Measurements from ENCODE around the gene SHISA9. TPM values are rescaled to one million over a fixed set of nuclear protein-coding genes. Genes with fewer than 3 reads are reported as not detected.

SHISA9 gene
- total RNA-seq, 1 donor from 2014 or later: 0.18 TPM

- no peaks in the 10 kb centered on the region for H3K36me3 Mint-ChIP-seq (ENCODE audit: low read depth)
- H3K27me3 Mint-ChIP-seq (ENCODE audit: insufficient read depth): peaks cover 4% of the 10 kb centered on the region
- H3K27ac Mint-ChIP-seq: no peak overlapping the region
- no peaks in the 10 kb centered on the region for H3K4me1 Mint-ChIP-seq (ENCODE audit: low read depth)
- no peak for DNase-seq (ENCODE audit: low spot score)
- H3K9me3 Mint-ChIP-seq: no peaks in the 10 kb centered on the region
- H3K4me3 Mint-ChIP-seq: no peak overlapping the region
- intact Hi-C loops (cut with micrococcal nuclease): no loop called here
Observed at GRCh38 chr16:12936391-12936790, 35.0 kb downstream of the SHISA9 start.

GRCh38 chr16:12941896-12942295, 40.5 kb downstream of the SHISA9 start:
- intact Hi-C loops (cut with micrococcal nuclease): no loop called here
- no peak for DNase-seq (ENCODE audit: low spot score)
- Mint-ChIP-seq H3K27me3 (ENCODE audit: insufficient read depth) (peaks cover 2% of the 10 kb centered on the region), H3K4me3 (no peak overlapping the region), H3K4me1 (ENCODE audit: low read depth) (no peaks in the 10 kb centered on the region), H3K36me3 (ENCODE audit: low read depth) (no peaks in the 10 kb centered on the region), H3K27ac (no peak overlapping the region), H3K9me3 (peaks cover 6% of the 10 kb centered on the region)

GRCh38 chr16:12942861-12943260, 41.5 kb downstream of the SHISA9 start:
- Mint-ChIP-seq H3K36me3 (ENCODE audit: low read depth) (no peaks in the 10 kb centered on the region), H3K4me3 (no peak overlapping the region), H3K9me3 (peaks cover 6% of the 10 kb centered on the region), H3K27me3 (ENCODE audit: insufficient read depth) (peaks cover 2% of the 10 kb centered on the region), H3K4me1 (ENCODE audit: low read depth) (no peaks in the 10 kb centered on the region), H3K27ac (no peak overlapping the region)
- DNase-seq (ENCODE audit: low spot score): no peak
- intact Hi-C loops (cut with micrococcal nuclease): no loop called here

- Mint-ChIP-seq H3K9me3 (peaks cover 6% of the 10 kb centered on the region), H3K27me3 (ENCODE audit: insufficient read depth) (no peaks in the 10 kb centered on the region), H3K4me3 (no peak overlapping the region), H3K4me1 (ENCODE audit: low read depth) (no peaks in the 10 kb centered on the region), H3K36me3 (ENCODE audit: low read depth) (no peaks in the 10 kb centered on the region), H3K27ac (no peak overlapping the region)
- intact Hi-C loops (cut with micrococcal nuclease): no loop called here
- DNase-seq (ENCODE audit: low spot score): no peak
Observed at GRCh38 chr16:12944300-12944699, 42.9 kb downstream of the SHISA9 start.

GRCh38 chr16:12951392-12951791, 50.0 kb downstream of the SHISA9 start:
- no peak for DNase-seq (ENCODE audit: low spot score)
- Mint-ChIP-seq H3K9me3 (peaks cover 6% of the 10 kb centered on the region), H3K27me3 (ENCODE audit: insufficient read depth) (no peaks in the 10 kb centered on the region), H3K27ac (no peak overlapping the region), H3K4me1 (ENCODE audit: low read depth) (no peaks in the 10 kb centered on the region), H3K36me3 (ENCODE audit: low read depth) (no peaks in the 10 kb centered on the region), H3K4me3 (no peak overlapping the region)
- intact Hi-C loops (cut with micrococcal nuclease): no loop called here

- Mint-ChIP-seq H3K36me3 (ENCODE audit: low read depth) (no peaks in the 10 kb centered on the region), H3K9me3 (peaks cover 5% of the 10 kb centered on the region), H3K27me3 (ENCODE audit: insufficient read depth) (no peaks in the 10 kb centered on the region), H3K4me1 (ENCODE audit: low read depth) (no peaks in the 10 kb centered on the region), H3K4me3 (no peak overlapping the region), H3K27ac (no peak overlapping the region)
- no peak for DNase-seq (ENCODE audit: low spot score)
- intact Hi-C loops (cut with micrococcal nuclease): no loop called here
Observed at GRCh38 chr16:12951976-12952375, 50.6 kb downstream of the SHISA9 start.

- Mint-ChIP-seq H3K27ac (no peak overlapping the region), H3K36me3 (ENCODE audit: low read depth) (no peaks in the 10 kb centered on the region), H3K9me3 (peaks cover 8% of the 10 kb centered on the region), H3K4me1 (ENCODE audit: low read depth) (no peaks in the 10 kb centered on the region), H3K27me3 (ENCODE audit: insufficient read depth) (no peaks in the 10 kb centered on the region), H3K4me3 (no peak overlapping the region)
- intact Hi-C loops (cut with micrococcal nuclease): no loop called here
- DNase-seq (ENCODE audit: low spot score): no peak
Observed at GRCh38 chr16:12958366-12958765, 57.0 kb downstream of the SHISA9 start.

GRCh38 chr16:12959072-12959471, 57.7 kb downstream of the SHISA9 start:
- Mint-ChIP-seq H3K4me1 (ENCODE audit: low read depth) (no peaks in the 10 kb centered on the region), H3K36me3 (ENCODE audit: low read depth) (no peaks in the 10 kb centered on the region), H3K27ac (no peak overlapping the region), H3K9me3 (peaks cover 8% of the 10 kb centered on the region), H3K27me3 (ENCODE audit: insufficient read depth) (no peaks in the 10 kb centered on the region), H3K4me3 (no peak overlapping the region)
- DNase-seq (ENCODE audit: low spot score): no peak
- intact Hi-C loops (cut with micrococcal nuclease): no loop called here

GRCh38 chr16:12961626-12962025, 60.2 kb downstream of the SHISA9 start:
- no peaks in the 10 kb centered on the region for H3K4me1 Mint-ChIP-seq (ENCODE audit: low read depth)
- intact Hi-C loops (cut with micrococcal nuclease): no loop called here
- H3K27ac Mint-ChIP-seq: no peak overlapping the region

GRCh38 chr16:12964461-12964860, 63.1 kb downstream of the SHISA9 start:
- Mint-ChIP-seq H3K9me3 (peaks cover 5% of the 10 kb centered on the region), H3K4me3 (no peak overlapping the region), H3K27me3 (ENCODE audit: insufficient read depth) (no peaks in the 10 kb centered on the region), H3K36me3 (ENCODE audit: low read depth) (no peaks in the 10 kb centered on the region), H3K4me1 (ENCODE audit: low read depth) (no peaks in the 10 kb centered on the region), H3K27ac (no peak overlapping the region)
- intact Hi-C loops (cut with micrococcal nuclease): no loop called here
- no peak for DNase-seq (ENCODE audit: low spot score)

More at GRCh38 chr16:12961626-12962025, 60.2 kb downstream of the SHISA9 start:
- H3K9me3 Mint-ChIP-seq: peaks cover 8% of the 10 kb centered on the region
- H3K27me3 Mint-ChIP-seq (ENCODE audit: insufficient read depth): no peaks in the 10 kb centered on the region
- DNase-seq (ENCODE audit: low spot score): no peak
- no peaks in the 10 kb centered on the region for H3K36me3 Mint-ChIP-seq (ENCODE audit: low read depth)
- no peak overlapping the region for H3K4me3 Mint-ChIP-seq

- no peaks in the 10 kb centered on the region for H3K27me3 Mint-ChIP-seq (ENCODE audit: insufficient read depth)
- no peak for DNase-seq (ENCODE audit: low spot score)
- H3K27ac Mint-ChIP-seq: no peak overlapping the region
- peaks cover 5% of the 10 kb centered on the region for H3K9me3 Mint-ChIP-seq
- H3K36me3 Mint-ChIP-seq (ENCODE audit: low read depth): no peaks in the 10 kb centered on the region
- H3K4me3 Mint-ChIP-seq: no peak overlapping the region
- intact Hi-C loops (cut with micrococcal nuclease): no loop called here
- H3K4me1 Mint-ChIP-seq (ENCODE audit: low read depth): no peaks in the 10 kb centered on the region
Observed at GRCh38 chr16:12965274-12965804, 63.9 kb downstream of the SHISA9 start.

- Mint-ChIP-seq H3K36me3 (ENCODE audit: low read depth) (no peaks in the 10 kb centered on the region), H3K27ac (no peak overlapping the region), H3K4me3 (no peak overlapping the region), H3K27me3 (ENCODE audit: insufficient read depth) (no peaks in the 10 kb centered on the region), H3K9me3 (no peaks in the 10 kb centered on the region), H3K4me1 (ENCODE audit: low read depth) (no peaks in the 10 kb centered on the region)
- intact Hi-C loops (cut with micrococcal nuclease): no loop called here
- DNase-seq (ENCODE audit: low spot score): no peak
Observed at GRCh38 chr16:12971241-12971640, 69.8 kb downstream of the SHISA9 start.

- Mint-ChIP-seq H3K4me3 (no peak overlapping the region), H3K4me1 (ENCODE audit: low read depth) (no peaks in the 10 kb centered on the region), H3K27ac (no peak overlapping the region), H3K36me3 (ENCODE audit: low read depth) (no peaks in the 10 kb centered on the region), H3K9me3 (no peaks in the 10 kb centered on the region), H3K27me3 (ENCODE audit: insufficient read depth) (no peaks in the 10 kb centered on the region)
- DNase-seq (ENCODE audit: low spot score): no peak
- intact Hi-C loops (cut with micrococcal nuclease): no loop called here
Observed at GRCh38 chr16:12972246-12972645, 70.8 kb downstream of the SHISA9 start.

- H3K4me3 Mint-ChIP-seq: no peak overlapping the region
- intact Hi-C loops (cut with micrococcal nuclease): no loop called here
- H3K9me3 Mint-ChIP-seq: no peaks in the 10 kb centered on the region
Observed at GRCh38 chr16:12975766-12976165, 74.4 kb downstream of the SHISA9 start.

More at GRCh38 chr16:12975766-12976165, 74.4 kb downstream of the SHISA9 start:
- no peak for DNase-seq (ENCODE audit: low spot score)
- Mint-ChIP-seq H3K36me3 (ENCODE audit: low read depth) (no peaks in the 10 kb centered on the region), H3K4me1 (ENCODE audit: low read depth) (no peaks in the 10 kb centered on the region), H3K27me3 (ENCODE audit: insufficient read depth) (no peaks in the 10 kb centered on the region), H3K27ac (no peak overlapping the region)
